ENCODE results near the gene SPATA31C2.
"Not testable (repeated sequence)": the region's sequence is repeated elsewhere in the genome, so short reads cannot be mapped to it uniquely, and the experiment has no call there.

Gene SPATA31C2

DNA sequence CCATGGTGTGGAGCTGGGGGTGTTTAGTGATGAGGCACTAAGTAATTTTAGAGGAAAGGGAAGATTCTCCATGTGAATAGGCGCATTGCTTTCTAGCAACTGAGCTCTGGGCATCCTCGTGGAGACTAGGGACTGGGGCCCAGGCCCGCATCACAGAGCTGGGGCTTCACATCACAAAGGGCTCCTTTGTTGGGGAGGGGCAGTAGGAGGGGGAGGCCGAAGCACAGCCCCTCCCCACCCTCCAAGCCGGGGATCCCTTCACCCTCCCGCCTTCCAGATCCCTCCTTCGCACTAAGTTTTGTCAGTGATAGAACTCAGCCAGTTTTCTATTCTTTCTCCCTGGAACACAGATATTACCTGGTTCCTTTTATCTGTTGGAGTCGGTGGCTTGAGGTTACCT lies at the start of gene SPATA31C2:
SPATA31C2 (minus strand) TSS at position 101 of the 400 bp plus-strand sequence; CDS start at position 72, 29 bp downstream.
- not testable (repeated sequence) for DNase-seq (ENCODE audit: low read depth in 2 of 3, low spot score in 1 of 3)

DNA sequence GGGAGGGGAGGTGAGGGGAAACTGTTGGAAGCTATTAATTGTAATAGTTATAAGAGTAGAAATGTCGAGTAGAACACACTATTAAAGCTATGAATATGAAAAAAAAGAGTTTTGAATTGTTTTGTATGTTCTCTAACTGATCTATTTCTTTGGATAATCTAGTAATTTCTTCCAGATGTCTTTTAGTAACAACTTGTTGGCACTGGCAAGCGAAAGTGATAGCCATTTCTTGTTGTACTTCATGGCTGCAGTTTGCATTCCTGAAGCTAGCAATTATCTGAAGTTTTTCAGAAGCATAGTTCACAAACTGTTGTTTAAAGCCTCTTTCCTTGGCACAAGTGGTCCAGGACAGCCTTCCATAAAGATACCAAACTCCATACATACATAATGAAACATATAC lies 49.4 kb upstream of the SPATA31C2 start:
- no peak for DNase-seq (ENCODE audit: low read depth in 2 of 3, low spot score in 1 of 3)

DNA sequence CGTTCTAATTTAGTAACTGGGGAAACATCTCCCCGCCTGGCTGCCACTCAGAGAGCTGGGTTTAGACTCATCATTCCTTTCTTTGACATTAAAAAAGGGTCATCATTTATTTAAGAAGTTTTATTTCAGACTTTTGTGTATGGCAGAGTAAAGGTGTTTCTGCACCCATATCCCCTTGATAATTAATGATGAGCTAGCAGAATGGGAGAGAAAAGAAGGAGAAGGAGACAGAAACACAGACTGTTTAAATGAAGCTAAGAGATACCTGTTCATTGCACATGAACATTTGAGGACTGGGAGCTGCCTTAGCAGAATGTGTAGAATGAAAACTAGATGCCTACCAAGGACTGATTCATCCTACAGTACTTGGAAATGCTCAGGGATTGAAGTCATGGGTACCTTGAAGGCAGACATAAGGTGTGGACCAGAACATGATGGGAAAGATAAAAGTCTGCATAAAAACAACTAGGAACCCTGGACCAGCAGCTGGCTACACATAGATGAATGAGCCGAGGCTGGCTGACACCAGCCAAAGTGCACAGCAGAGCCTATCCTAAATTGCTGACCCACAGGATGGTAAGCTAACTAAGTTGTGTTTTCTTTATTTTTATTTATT lies 48.3 kb upstream of the SPATA31C2 start:
- no peak for DNase-seq (ENCODE audit: low read depth in 2 of 3, low spot score in 1 of 3)

DNA sequence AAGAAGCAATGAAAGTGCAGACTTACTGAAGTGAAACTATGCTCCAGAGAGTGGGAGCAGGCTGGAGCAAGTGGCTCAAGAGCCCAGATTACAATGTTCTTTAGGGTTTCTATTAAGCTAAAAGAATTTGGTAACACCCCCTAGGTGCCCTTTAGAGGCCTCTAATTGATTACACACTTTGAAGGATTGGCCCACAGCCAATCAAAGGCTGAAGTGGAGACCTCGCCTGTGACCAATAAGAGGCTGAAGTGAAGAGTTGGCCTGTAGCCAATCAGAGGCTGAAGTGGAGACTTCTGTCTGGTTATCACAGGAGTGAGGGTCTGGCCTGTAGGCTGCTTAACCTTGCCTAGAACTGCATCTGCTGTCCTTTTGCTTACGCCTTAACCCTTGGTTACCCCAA lies 46.7 kb upstream of the SPATA31C2 start:
- DNase-seq (ENCODE audit: low read depth in 2 of 3, low spot score in 1 of 3): no peak

DNA sequence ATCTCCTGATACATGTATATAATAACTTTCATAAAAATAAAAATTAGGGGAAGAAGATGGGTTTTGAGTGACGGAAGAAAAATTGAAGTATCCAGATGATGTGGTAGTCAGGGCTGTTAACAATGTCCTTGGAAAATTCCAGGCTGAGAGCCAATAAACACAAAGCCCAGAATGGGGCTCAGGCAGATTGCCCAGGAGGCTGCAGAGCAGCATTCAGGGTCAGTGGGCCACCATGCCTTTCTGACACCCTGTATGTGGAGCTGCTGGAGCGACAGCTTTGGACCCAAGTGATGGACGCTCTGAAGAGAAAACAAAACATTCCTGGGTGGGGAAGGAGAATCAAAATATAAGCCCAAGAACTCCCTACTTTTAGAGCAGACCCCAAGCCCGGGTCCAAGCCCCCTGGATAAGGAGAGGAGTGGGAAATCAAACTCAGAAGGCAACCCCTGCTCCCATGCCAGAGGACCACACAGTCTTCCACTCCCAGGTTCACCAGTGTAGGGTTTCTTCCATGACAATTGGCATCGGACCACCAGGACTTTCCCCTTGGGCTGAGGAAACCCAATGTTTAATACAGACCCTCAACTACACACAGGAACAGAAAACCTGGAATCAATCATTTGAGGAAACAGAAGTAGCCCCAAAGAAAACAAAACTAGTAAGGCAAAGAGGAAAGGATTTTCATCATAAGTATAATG lies 45.7 kb upstream of the SPATA31C2 start:
- no peak for DNase-seq (ENCODE audit: low read depth in 2 of 3, low spot score in 1 of 3)

DNA sequence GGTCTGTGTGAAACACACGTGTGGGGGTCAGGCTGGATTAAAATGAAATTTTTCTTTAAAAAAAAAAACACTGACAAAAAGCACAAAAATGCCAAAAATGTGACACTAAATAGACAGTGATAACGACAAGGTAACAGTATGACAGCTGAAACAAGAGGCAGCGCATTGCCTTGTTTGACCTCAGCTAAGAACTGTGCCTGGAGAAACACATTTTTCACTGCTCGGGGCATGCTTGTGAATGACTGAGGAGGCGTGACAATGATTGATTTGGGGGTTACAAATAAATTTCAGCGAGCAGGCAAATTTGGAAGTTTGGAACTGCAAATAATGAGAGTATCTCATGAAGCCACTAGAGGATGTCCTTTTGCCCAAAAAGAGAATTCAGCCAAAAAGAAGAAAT lies 44.2 kb upstream of the SPATA31C2 start:
- DNase-seq (ENCODE audit: low read depth in 2 of 3, low spot score in 1 of 3): no peak

DNA sequence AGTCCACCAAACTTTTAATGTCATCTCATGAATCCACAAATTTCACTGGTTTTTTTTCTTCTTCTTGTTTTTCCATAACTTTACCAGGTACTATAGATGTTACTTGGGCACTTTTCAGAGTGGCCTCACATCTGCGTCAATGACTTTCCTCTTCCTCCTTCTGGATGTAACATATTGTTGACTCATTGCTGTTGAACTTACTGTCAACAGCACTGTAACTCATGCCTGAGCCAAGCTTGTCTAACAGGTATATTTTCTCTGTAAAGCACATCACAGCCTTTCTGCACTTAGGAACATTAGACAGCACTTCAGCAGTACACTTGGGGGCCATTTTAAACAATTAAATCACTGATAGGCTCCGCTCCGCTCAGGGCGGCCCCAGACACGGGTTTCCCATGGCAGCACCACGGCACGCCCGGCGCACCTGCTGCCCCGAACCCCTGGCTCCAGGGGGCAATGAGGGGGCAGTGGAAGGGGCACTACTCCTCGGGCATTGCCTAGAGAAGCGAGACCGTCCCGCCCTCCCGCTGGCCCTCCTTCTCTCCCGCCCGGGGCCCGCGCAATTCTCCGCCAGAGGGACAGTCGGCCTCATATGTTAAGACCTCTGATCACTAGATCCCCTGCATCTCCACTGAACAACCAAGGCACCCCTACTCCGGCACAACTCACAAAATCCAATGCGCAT lies 41.9 kb upstream of the SPATA31C2 start:
- no peak for DNase-seq (ENCODE audit: low read depth in 2 of 3, low spot score in 1 of 3)

DNA sequence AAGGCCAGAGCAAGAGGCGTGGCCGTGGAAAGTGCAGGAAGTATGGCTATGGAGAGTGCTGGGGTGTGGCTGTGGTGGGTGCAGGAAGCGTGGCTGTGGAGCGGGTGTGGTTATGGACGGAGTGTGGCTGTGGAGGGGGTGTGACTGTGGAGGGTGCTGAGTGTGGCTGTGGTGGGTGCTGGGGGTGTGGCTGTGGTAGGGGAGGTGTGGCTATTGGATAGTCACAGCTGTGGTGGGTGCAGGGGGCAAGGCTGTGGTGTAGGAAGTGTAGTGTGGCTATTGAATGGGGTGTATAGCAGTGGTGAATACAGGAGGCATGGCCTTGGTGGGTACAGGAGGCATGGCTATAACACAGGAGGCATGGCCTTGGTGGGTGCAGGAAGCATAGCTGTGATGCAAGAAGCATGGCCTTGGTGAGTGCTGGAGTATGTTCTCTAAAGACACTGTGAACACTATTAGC lies 40.8 kb upstream of the SPATA31C2 start:
- DNase-seq (ENCODE audit: low read depth in 2 of 3, low spot score in 1 of 3): no peak

DNA sequence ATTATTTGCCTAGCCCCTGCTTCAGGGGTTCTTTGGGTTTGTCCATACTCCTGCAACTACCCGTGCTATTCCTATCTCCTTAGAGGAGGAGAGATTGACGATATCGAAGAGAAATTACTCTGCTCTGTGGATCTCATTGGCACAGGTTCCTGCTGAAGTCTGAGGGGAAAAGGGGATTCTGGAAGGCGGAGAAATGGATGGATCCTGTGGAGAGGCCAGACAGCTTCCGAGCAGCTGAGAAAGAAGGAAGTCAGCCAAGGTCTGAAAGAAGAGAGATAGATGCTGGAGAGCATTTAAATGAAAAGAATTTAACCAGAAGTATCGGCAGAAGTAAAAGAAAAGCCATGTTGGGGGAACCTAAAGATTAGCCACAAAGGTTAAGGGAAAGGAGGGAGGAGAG lies 40.4 kb upstream of the SPATA31C2 start:
- DNase-seq (ENCODE audit: low read depth in 2 of 3, low spot score in 1 of 3): no peak

DNA sequence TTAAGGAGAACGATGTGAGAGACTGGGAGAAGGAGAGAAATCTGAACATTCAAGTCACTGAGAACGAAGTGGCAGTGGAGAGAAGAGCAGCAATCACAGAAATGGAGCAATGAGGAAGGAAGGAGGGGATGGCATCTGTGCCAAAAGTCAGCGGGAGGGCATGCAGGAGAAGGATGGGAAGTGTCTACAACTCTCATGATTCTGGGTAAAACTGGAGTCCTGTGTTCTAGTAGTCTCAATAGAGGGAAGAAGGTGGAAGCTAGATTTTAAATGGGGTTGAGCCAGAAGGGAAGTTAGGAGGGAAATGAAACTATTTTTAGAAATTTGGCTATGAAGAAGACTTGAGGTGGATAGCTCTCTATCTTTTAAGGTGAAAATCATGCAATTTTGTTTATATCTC lies 39.1 kb upstream of the SPATA31C2 start:
- no peak for DNase-seq (ENCODE audit: low read depth in 2 of 3, low spot score in 1 of 3)

DNA sequence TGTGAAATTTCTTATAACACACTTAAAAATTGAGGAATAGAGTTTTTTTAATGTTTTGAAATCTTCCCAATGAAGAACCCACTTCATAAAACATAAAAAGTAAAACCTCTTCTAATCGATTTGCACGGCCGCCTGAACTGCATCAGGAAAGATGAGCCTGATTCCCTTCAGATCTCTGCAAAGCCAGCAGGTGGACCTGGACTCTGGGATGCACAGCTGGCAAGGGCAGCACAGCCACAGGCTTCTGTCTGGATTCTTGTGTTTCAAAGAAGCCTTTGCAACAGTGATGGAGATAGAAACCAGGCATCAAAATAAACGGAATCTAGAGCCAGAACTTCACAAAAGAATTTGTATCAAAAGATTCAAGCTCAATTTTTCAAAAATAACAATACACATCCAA lies 36.0 kb upstream of the SPATA31C2 start:
- DNase-seq (ENCODE audit: low read depth in 2 of 3, low spot score in 1 of 3): no peak

DNA sequence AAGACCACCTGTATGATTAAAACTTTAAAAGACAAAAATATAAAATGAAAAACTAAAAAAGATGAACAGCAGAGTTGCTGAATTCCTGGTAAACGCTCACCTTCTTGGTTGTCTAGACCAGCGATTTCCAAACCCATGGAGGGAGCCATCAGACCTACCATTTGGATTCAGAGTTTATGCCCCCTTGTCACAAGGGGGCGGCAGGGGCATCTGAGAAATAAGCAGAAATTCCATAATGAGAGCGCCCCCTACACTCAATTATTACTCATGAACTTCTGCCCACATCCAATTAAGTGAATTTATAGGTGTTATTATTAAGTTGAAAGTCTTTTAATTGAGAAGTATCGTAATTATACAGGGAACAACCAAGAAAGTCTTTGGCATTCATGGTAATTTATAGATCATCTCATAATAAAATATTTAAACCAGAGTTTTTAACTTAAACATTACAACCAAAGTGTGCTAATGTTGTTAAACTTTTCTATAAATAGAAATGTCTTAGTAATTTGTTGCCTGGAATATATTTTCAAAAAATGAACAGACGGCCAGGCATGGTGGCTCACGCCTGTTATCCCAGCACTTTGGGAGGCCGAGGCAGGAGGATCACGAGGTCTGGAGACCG lies 35.2 kb upstream of the SPATA31C2 start:
- DNase-seq (ENCODE audit: low read depth in 2 of 3, low spot score in 1 of 3): peak; percentile 0 to 24 (median 12)

DNA sequence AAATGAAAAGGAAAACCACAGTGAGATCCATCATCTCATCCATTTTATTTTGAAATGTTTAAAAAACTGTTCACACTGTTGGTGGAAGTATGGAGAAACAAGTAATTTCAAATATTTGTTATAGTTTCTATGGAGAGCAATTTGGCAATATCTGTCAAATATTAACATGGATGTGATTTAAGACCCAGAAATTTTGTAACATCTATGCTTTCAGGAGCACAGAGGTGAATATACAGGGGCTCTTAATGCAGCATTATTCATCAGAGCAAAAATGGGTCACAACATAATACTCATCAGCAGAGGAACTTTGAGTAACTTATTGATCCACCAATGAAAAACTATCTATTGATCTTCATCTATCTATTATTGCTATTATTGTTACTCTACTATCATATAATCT lies 31.4 kb upstream of the SPATA31C2 start:
- no peak for DNase-seq (ENCODE audit: low read depth in 2 of 3, low spot score in 1 of 3)

DNA sequence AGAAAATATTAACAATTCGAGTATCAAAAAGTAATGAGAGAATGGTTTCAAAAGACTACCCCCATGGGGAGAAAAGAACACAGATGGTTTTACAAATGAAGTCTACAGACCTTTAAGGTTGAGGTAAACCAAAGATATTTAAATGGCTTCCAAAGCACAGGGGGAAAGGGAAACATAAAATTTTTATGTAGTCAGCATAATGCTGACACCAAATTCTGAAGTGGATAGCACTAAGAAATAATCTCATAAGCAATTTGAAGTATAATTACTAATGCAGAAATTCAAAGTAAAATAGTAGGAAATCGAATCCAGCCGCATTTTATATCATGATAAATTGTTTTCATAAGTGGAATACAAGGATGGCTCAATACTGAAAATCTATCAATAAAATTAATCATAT lies 30.3 kb upstream of the SPATA31C2 start:
- no peak for DNase-seq (ENCODE audit: low read depth in 2 of 3, low spot score in 1 of 3)

DNA sequence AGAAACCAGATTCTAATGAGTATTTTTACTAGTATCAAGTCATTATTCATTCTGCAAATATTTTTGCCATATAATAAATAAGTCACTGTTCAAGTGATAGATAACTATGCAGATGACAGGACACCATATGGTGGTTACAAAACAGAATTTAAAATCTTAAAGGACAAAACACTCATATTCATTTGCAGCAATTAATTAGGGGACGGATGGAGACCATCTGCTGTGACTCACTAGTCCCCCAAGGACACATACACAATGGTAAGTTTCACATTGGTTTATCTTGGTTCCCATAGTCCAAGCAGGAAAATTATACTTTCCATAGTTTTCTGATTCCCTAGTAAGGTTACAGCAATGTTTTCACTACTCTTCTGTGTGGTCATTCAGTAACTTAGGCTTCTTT lies 28.4 kb upstream of the SPATA31C2 start:
- no peak for DNase-seq (ENCODE audit: low read depth in 2 of 3, low spot score in 1 of 3)

DNA sequence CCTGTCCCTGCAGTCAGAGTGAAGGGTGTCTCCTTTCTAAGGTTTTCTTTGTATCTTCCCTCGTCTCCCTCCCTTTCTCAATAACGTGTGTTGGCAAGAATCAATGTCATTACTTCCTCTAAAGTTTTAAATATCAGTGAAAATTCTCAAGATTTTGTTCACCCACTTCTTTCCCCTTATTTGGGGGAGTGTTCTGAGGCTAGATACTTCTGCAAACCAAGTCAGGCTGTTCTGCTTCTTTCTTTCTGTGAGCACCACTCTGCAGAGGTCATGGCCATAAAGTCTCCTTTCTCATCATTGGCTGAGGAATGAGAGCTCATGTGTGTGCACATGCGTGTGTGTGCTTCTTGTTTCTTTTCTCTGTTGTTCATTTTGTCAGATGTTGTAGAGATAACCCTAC lies 26.6 kb upstream of the SPATA31C2 start:
- DNase-seq (ENCODE audit: low read depth in 2 of 3, low spot score in 1 of 3): no peak

DNA sequence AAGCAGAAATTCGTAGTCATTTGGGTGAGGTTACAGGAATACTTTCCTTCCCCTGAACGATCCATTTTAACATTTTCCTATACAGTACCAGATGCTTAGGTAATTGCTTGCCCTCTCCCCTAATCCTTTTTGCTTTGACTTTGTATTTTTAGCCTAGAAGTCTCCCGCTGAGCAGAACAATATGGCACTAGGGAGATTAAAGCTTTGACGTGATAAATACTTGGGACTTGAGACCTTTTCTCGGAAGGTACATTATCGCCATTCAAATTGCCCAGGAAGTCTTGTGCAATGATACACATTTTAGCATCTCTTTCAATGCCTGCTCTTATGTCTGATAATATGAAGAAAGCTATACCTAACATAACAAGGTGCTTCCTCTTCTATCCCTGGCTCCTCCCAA lies 22.9 kb upstream of the SPATA31C2 start:
- no peak for DNase-seq (ENCODE audit: low read depth in 2 of 3, low spot score in 1 of 3)

DNA sequence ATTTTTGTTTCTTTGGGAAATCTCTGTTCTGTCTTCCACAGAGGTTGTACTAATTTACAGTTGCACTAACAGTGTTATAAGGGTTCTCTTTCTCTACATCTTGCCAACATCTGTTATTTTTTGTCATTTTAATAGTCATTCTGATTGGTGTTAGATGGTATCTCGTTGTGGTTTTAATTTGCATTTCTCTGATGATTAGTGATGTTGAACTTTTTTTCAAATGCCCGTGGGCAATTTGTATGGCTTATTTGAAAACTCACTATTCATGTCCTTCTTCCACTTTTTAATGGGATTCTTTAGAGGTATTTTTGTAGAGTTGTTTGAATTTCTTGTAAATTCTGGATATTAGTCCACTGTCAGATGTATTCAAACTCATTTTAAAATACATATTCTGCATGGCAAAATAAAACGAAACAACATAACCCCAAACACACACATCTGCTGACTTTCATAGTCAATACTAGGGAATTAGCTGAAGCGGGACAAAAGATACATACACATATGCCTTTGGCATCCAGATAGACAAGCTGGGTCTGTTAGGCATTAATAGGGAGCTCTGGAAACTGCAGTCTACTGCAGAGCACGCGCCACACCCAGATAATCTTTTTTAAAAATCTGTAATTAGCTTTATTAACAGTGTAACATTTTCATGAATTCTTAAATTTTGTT lies 5.8 kb upstream of the SPATA31C2 start:
- DNase-seq (ENCODE audit: low read depth in 2 of 3, low spot score in 1 of 3): no peak

DNA sequence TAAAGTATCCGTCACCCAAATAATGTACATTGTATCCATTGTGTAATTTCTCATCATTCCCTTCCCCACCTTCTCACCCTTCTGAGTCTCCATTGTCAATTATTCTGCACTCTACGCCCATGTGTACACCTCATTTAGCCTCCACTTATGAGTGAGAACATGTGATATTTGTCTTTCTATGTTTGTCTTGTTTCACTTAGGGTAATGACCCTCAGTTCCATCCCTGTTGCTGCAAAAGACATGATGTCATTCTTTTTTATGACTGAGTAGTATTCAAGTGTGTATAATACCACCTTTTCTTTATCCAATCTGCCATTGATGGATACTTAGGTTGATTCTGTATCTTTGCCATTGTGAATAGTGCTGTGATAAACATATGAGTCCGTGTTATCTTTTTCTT lies 4.9 kb upstream of the SPATA31C2 start:
- no peak for DNase-seq (ENCODE audit: low read depth in 2 of 3, low spot score in 1 of 3)

DNA sequence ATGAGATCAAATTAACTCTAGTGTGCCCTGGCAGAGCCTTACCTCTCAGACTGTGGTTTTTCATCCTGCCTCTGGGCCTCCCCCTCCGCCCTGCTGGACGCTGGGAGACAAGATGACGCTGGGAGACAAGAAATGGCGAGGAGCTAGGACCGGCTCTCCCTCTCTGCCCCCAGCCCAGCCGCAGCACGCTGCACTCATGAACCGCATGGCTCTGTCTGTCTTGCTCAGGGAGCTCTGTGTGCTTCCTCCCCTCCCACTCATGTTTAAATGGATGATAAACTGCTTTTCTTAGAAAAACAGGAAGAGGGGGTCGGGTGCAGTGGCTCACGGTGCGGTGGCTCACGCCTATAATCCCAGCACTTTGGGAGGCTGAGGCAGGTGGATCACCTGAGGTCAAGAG lies 4.7 kb downstream of the SPATA31C2 start:
- not testable (repeated sequence) for DNase-seq (ENCODE audit: low read depth in 2 of 3, low spot score in 1 of 3)

DNA sequence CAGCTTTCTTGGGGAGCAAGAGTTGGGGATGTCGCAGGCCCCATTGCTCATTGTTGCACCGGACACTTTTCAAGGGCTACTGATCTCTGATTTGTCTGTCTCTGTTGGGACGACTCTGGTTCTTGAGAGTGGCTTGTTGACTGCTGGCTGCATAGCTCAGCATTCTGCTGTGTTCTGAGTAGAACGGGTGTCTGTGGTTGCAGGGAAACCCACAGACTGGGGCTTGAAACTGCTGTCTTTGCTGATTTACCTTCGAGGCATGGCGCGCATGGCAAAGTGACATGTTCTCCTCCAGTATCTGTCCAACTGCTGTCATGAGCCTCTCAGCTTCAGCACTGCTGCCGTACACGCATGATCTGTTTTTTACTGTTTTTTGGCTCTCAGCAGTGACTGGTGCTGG lies 8.7 kb downstream of the SPATA31C2 start:
- not testable (repeated sequence) for DNase-seq (ENCODE audit: low read depth in 2 of 3, low spot score in 1 of 3)

Measured in stimulated activated CD4-positive, alpha-beta T cell treated with anti-CD3 and anti-CD28 coated beads, Interleukin-12 subunit alpha, Interleukin-12 subunit beta, amount 100 ng/mL, for 48 hours (primary cell).